Measurements from ENCODE around the gene HECW1.

- no peak for TF ChIP-seq CTCF (IDR thresholded peaks at IDR 0.05)
- TF ChIP-seq POLR2A (IDR thresholded peaks at IDR 0.05) = no peak
These were observed 355.4 kb downstream of the HECW1 start for GRCh38 chr7:43467846-43468245.

Measured in lower leg skin (tissue), 3 donors.